ENCODE data around the gene B4GALT5.

B4GALT5 gene

GRCh38 chr20:49700411-49701185, 13.1 kb downstream of the B4GALT5 start:
- DNase-seq (ENCODE audit: low read depth) = no peak

DNA sequence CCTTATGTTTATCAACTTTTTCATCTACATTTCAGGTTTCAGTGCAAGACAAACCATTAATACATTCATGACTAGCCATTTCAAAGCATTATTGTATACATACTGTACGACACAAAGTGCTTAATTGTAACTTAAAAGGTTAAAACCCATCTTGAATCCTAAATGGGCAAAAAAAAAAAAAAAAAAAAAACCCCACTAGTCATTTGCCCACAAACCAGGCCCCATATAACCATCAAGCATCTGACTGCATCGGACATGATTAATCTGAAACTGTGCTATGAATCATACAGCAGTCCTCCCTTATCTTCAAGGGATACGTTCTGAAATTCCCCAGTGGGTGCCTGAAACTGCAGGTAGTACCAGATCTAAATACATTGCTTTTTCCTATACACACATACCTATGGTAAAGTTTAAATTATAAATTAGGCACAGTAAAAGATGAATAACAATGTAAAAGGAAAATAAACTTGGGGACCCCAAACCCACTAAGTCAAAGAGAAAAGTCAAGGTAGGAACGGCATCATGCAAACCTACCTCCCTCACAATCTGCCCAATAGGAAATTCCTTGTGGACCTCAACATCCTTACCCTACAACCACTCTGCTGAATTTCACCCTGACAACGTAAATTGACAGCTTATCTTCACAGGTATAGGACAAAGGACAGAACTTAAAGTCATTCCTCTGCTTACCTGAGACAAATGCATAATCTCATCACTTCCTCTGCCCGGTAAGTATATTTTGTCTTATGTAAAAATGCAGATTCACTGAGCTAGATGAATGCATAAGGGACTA, 14.3 kb downstream of the B4GALT5 start:
- DNase-seq (ENCODE audit: low read depth) = no peak

DNA sequence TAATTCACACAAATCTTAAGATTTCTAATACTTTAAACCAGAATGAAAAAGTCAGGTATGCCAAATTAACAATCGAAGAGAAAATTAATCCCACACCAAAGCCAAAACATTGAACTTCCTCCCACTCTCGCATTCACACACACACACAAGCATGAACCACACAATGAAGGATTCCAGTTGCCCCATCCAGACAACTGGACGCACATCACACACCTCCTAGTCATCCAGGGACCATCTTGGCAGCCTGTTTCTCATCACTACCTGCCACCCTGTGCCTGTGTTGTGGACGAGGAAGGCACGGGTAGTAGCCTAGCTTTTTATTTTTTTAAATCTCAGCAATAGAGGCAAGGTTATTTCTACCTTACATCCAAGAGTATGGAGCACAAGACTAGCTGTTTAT, 15.2 kb downstream of the B4GALT5 start:
- no peak for DNase-seq (ENCODE audit: low read depth)

DNA sequence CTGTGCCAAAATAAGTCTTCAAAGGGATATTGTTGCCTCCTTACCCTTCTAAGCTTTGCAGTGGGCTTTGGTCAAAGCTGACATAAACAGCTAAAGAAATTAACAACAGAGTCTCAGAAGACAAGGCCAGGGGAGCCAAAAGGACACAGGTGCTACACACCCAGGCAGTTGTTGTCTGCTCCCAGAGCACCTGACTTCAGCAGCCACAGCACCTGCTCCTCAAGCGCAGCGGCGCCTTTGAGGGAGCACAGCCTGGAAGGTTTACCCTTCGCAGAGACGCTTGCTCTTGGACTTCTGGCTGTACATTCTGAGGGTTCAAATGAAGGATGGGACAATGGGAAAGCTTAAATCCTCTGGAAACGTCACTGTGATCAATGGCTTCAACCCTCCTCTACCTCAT, 16.6 kb downstream of the B4GALT5 start:
- no peak for DNase-seq (ENCODE audit: low read depth)

DNA sequence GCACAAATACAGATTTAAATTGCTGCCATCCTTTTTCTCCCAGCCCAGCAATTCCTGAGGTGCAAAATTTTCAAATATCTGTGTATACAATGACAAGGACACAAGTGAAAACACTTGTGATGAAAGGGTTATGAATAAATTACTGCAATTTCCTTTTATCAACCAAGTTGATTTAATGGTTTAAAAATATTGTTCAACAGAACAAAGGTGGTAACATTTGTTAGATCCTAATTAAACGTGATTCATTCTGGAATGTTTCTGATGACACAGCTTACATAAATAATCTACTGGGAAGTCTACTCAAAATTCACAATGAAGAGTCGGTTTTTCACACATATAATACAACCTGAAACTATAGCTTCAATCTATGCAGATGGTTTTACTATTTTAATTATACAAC, 17.1 kb downstream of the B4GALT5 start:
- no peak for DNase-seq (ENCODE audit: low read depth)

GRCh38 chr20:49695830-49696229, 17.8 kb downstream of the B4GALT5 start:
- no peak for DNase-seq (ENCODE audit: low read depth)

- no peak for DNase-seq (ENCODE audit: low read depth)
These were observed 19.1 kb downstream of the B4GALT5 start for GRCh38 chr20:49694450-49695071.

- DNase-seq (ENCODE audit: low read depth) = no peak
These were observed 20.1 kb downstream of the B4GALT5 start for GRCh38 chr20:49693435-49694171.

DNA sequence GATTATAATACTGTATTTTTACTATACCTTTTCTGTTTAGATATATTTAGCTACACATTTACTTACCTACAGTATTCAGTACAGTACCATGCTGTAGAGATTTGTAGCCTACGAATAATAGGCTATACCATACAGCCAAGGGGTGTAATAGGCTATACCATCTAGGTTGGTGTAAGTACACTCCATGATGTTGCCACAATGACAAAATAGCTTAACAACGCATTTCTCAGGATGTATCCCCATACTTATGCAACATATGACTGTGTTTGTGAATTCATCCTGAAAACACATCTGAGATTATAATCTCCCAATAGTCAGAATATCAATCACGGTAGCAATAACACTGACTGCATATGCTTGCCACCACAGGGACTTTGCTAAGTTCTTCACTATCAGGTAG, 20.7 kb downstream of the B4GALT5 start:
- DNase-seq (ENCODE audit: low read depth) = no peak

GRCh38 chr20:49691818-49692568, 21.7 kb downstream of the B4GALT5 start:
- no peak for DNase-seq (ENCODE audit: low read depth)

DNA sequence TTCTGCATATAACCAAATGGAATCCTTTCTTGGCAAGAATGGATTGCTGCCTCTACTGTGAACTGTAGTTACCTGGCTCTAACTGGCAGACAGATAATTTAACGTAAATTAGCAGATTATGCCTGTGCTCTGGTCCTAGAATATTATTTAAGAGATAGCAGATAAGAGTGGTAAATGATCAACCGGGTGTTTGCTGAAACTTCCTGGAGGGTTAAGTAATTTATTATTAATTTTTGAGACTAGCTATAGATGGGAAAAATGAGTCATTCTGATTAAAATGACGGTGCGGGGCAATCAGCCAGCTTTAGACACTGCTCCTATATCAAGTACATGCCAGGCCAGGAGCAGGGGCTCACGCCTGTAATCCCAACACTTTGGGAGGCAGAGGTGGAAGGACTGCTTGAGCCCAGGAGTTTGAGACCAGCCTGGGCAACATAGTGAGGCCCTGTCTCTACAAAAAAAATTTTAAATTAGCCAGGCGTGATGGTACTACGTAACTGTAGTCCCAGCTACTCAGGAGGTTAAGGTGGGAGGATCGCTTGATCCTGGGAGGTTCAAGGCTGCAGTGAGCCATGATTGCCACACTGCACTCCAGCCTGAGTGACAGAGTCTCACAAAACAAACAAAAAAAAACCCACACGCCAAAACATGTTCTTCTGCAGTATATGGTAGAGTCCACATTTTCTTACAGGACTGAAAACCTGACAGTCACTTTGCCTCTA, 22.6 kb downstream of the B4GALT5 start:
- no peak for DNase-seq (ENCODE audit: low read depth)

DNA sequence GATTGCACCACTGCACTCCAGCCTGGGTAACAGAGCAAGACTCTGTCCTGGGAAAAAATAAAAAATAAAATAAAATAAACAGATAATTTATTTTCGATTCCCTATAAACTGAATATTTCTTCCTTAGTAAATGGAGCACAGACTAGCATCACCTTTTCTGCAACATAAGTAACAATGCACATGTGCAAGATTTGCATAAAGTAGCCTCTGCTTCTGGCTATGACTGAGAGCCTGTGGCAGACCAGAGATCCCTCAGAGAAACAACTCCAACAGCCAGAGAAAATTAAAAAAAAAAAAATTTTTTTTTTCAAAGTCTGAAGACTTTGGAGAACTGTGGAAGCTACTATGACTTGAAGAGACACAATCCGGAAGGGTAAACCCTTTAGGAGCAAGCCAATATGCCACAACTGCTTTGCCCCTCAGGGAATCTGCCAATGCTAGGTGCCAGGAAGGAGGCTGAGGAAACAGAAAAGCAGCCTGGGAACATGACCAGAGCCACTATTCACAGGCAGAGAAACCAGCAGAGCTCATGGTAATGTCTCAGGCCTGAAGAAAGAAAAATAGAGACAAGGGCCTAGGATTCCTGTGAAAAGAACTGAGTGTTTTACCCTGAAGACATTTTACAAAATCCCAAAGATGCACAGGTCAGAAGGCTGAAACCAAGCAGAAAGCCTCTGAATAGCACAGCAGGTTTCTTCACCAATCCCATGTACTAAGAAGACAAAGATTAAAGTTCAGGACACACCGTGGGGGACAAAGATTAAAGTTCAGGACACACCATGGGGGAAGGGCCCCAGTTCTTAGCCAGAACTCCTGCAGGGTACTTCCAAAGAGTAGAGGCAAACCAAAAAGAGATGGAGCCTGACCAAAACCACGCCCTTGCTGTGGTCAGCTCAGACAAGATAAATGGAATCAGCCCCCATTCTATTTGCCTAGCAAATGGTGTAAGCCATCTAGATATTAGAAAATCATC, 25.8 kb downstream of the B4GALT5 start:
- no peak for DNase-seq (ENCODE audit: low read depth)

DNA sequence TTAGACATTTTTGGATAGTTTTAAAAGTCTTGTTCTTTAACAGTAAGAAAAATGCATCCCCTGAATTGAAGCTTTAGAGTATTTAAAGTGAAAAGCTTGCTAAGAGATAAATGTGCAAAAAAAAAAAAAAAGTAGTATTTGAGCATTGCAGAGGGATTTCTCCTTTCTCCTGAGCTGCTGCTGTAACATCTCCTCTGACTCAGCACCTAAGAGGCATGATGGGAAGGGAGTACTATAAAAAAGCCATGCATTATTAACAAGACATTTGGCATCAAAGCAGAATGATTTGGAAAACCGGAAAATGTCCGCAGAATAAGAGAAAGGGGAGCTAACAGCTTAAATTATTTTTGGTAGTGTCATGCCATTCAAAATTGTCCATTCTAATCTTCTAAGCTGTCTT, 27.9 kb downstream of the B4GALT5 start:
- no peak for DNase-seq (ENCODE audit: low read depth)

DNA sequence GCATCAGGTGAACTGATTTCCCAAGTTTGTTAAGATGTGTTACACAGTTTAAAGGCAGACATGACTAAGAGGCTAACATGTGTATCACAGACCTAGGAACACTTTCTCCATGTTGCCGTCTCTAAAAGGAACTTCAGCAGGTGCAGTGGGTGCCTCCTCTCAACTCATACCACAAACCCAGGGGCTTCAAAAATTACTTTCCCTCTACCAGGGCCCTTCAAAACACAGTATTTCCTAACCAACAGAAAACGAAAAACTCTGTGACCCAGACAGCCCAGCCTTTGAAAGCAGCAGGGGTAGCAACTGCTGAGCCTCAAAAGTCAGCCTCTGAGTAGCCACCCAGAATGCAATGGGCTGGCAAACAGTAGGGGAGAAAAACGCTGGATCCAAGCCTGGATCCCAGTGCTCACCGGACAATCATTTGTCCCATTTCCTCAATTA, 28.5 kb downstream of the B4GALT5 start:
- DNase-seq (ENCODE audit: low read depth) = no peak

DNA sequence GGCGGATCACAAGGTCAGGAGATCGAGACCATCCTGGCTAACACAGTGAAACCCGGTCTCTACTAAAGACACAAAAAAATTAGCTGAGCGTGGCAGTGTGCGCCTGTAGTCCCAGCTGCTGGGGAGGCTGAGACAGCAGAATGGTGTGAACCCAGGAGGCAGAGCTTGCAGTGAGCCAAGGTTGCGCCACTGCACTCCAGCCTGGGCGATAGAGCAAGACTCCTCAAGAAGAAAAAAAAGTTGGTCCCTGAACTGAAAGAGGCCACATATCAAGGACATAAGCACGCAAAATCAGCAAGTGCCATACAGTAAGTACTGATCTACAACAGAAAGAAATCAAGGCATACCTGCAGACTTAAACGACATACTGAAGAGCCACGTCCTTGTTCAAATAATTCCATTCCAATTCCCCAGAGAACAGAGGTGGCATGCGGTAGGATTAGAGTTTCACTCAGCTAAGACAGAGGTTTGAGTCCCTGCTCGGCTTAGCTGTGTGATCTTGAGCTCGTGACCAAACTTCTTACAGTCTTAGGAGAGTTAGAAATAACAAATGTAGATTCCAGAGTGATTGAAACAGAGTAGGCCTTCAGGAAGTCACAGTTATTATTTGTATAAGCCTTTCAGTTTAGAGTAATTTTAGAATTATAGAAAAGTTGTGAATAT, 29.2 kb downstream of the B4GALT5 start:
- no peak for DNase-seq (ENCODE audit: low read depth)

DNA sequence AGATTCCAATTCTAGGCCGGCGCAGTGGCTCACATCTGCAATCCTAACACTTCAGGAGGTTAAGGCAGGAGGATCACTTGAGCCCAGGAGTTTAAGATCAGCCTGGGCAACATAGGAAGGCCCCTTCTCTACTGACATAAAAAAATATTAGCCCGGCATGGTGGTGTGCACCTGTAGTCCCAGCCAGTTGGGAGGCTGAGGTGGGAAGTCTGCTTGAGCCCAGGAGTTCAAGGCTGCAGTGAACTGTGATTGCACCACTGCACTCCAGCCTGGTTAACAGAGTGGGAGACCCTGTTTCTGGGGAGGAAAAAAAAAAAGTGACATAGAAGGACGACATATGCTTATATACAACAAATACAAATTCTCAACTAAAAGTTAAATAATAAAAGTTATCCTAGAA, 30.9 kb downstream of the B4GALT5 start:
- no peak for DNase-seq (ENCODE audit: low read depth)

- DNase-seq (ENCODE audit: low read depth) = no peak
These were observed 31.4 kb downstream of the B4GALT5 start for GRCh38 chr20:49682278-49682677.

DNA sequence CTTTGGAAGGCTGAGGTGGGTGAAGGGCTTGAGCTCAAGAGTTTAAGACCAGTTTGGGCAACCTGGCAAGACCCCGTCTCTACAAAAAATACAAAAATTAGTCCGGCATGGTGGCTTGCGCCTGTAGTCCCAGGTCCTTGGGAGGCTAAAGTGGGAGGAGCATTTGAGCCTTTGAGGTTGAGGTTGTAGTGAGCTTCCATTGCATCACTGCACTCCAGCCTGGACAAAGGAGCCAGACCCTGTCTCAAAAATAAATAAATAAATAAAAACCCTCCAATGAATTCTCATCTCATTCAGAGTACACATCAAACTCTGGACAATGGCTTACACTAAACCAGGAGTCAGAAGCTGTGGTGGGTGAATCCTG, 31.8 kb downstream of the B4GALT5 start:
- DNase-seq (ENCODE audit: low read depth) = no peak

- DNase-seq (ENCODE audit: low read depth) = no peak
These were observed 33.2 kb downstream of the B4GALT5 start for GRCh38 chr20:49680484-49680883.
